GM21717 (cell line): ENCODE results near the gene PRDM16.

Source experiments
- ATAC-seq: cut with Tn5 transposase; IDR thresholded peaks from one replicate; pipeline ENCODE4 v1.9.1; 2021; ENCODE audit warnings: mild to moderate bottlenecking, moderate library complexity; ENCODE audit not compliant: unreplicated experiment

Gene PRDM16

GRCh38 chr1:3434406-3435110 lies 365.6 kb downstream of the PRDM16 start:
- no peak for ATAC-seq

GRCh38 chr1:3435666-3436065 lies 366.7 kb downstream of the PRDM16 start:
- no peak for ATAC-seq

GRCh38 chr1:3436451-3436850 lies 367.4 kb downstream of the PRDM16 start:
- no peak for ATAC-seq

GRCh38 chr1:3436901-3437300 lies 367.9 kb downstream of the PRDM16 start:
- no peak for ATAC-seq

- ATAC-seq: no peak
These were observed 369.7 kb downstream of the PRDM16 start for GRCh38 chr1:3438661-3439180.

- no peak for ATAC-seq
These were observed 370.6 kb downstream of the PRDM16 start for GRCh38 chr1:3439346-3440299.

- ATAC-seq: no peak
These were observed 371.3 kb downstream of the PRDM16 start for GRCh38 chr1:3440300-3440681.

- ATAC-seq: no peak
These were observed 371.9 kb downstream of the PRDM16 start for GRCh38 chr1:3440711-3441409.

GRCh38 chr1:3441410-3441847 lies 372.4 kb downstream of the PRDM16 start:
- ATAC-seq: no peak

GRCh38 chr1:3441880-3442279 lies 372.9 kb downstream of the PRDM16 start:
- no peak for ATAC-seq

- ATAC-seq: no peak
These were observed 373.3 kb downstream of the PRDM16 start for GRCh38 chr1:3442331-3442730.

GRCh38 chr1:3442901-3443300 lies 373.9 kb downstream of the PRDM16 start:
- no peak for ATAC-seq

- ATAC-seq: no peak
These were observed 374.8 kb downstream of the PRDM16 start for GRCh38 chr1:3443807-3444206.

GRCh38 chr1:3444298-3444697 lies 375.3 kb downstream of the PRDM16 start:
- no peak for ATAC-seq

GRCh38 chr1:3444736-3445135 lies 375.7 kb downstream of the PRDM16 start:
- no peak for ATAC-seq

- ATAC-seq: no peak
These were observed 381.3 kb downstream of the PRDM16 start for GRCh38 chr1:3450202-3450863.

- no peak for ATAC-seq
These were observed 382.0 kb downstream of the PRDM16 start for GRCh38 chr1:3450983-3451382.

- ATAC-seq: no peak
These were observed 383.2 kb downstream of the PRDM16 start for GRCh38 chr1:3451994-3452865.

GRCh38 chr1:3452866-3453175 lies 383.8 kb downstream of the PRDM16 start:
- no peak for ATAC-seq

GRCh38 chr1:3453203-3453761 lies 384.3 kb downstream of the PRDM16 start:
- ATAC-seq: no peak
